Small intestine (tissue), 7 donors: ENCODE data around the gene SPAG16. TPM values are rescaled to one million over a fixed set of nuclear protein-coding genes. Genes with fewer than 3 reads are reported as not detected.
A peak's percentile ranks its signal among the peaks of the same experiment; 100 is the strongest.

Experiments used
- DNase-seq, 2 donors: peaks; one replicate each; pipeline versions ENCODE4 v3.0.0 to v3.0.0-alpha.2; 2013
- FAIRE-seq: peaks from 2 replicates; lab custom pipeline; 2012; peaks lifted over from hg19 to GRCh38; lab: Jason Lieb, UNC
- H3K27ac ChIP-seq, 3 donors: one replicate each; pipeline ENCODE4 v1.5.1; 2013; ENCODE audit warnings: low read length in 2 of 3, mild to moderate bottlenecking in 2 of 3, control low read depth in 1 of 3, inconsistent platforms in 1 of 3, low read depth in 1 of 3, moderate library complexity in 1 of 3
- H3K27me3 ChIP-seq, 3 donors: one replicate each; pipeline ENCODE4 v1.6.1; 2013; ENCODE audit warnings: low read length in 3 of 3, inconsistent platforms in 1 of 3; ENCODE audit not compliant: control insufficient read depth in 3 of 3, insufficient read depth in 3 of 3
- H3K36me3 ChIP-seq, 3 donors: one replicate each; pipeline ENCODE4 v1.6.1; 2013; ENCODE audit warnings: low read length in 3 of 3, inconsistent platforms in 1 of 3, low read depth in 1 of 3, mild to moderate bottlenecking in 1 of 3, moderate library complexity in 1 of 3; ENCODE audit not compliant: control insufficient read depth in 3 of 3, insufficient read depth in 2 of 3
- H3K4me1 ChIP-seq, 3 donors: one replicate each; pipeline ENCODE4 v1.6.1; 2013; ENCODE audit warnings: low read length in 2 of 3, inconsistent platforms in 1 of 3, low read depth in 1 of 3, mild to moderate bottlenecking in 1 of 3, moderate library complexity in 1 of 3; ENCODE audit not compliant: control insufficient read depth in 3 of 3, insufficient read depth in 2 of 3
- H3K4me3 ChIP-seq, 3 donors: one replicate each; pipeline ENCODE4 v1.5.1; 2013; ENCODE audit warnings: low read length in 3 of 3, control low read depth in 1 of 3, inconsistent platforms in 1 of 3, low read depth in 1 of 3, mild to moderate bottlenecking in 1 of 3, moderate library complexity in 1 of 3
- H3K9me3 ChIP-seq, 2 donors: one replicate each; pipeline ENCODE4 v1.6.1; 2013; ENCODE audit warnings: low read depth in 1 of 2, low read length in 1 of 2; ENCODE audit not compliant: control insufficient read depth in 2 of 2, insufficient read depth in 1 of 2
- WGBS, 3 donors: extraction: QIAGEN DNeasy Blood & Tissue Kit; methylation state at CpG; one replicate each; pipeline ENCODE4 v1.1.7; 2013; 5-methylcytosine and 5-hydroxymethylcytosine counted together
- polyA plus RNA-seq, 4 donors: library from polyadenylated mRNA; stranded (reverse) in 3 of 4; unstranded in 1 of 4; fragments of 200-250 nt in 3 of 4; fragments of 120-200 nt in 1 of 4; gene quantifications; one replicate each; pipeline versions ENCODE4 v1.2.1 to v1.2.3, GENCODE V29; 2013
- donor health status: healthy with polysubstance abuse.
- donor health status: control.
- donor health status: control.
- donor health status: Bipolar disorder and iron deficiency.
- donor health status: healthy.

SPAG16 gene
- polyA plus RNA-seq, 4 donors: 15.4 to 52.5 (median 18.9) TPM

DNA sequence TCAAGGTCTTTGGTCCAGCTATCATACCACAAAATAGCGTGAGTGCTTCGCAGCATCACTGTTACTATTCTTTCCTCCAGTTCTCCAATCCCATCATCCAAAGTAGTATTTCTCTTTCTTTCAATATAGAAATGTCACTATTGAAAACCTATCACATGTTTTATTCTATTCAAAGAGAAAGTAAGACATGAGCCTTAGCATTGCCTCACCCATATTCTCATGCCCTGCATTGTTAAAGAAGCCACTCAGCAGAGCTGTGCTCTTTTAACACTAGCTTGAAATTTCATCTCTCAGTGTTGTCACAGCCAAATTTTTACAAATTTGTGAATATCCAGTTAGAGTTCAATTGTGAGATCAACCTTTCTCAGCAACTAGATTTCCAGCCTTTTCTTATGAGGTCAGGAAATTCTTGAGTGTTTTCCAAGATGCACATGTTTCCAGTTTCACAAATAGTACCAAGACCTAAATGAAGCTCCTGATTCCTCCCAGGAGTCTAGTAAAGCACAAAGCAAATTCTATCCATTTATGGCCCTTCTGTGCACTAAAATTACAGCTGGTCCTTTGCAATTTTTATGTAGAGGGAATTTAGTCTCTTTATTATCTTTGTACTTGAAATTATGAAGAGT lies 343.7 kb downstream of the SPAG16 start:
- Histone ChIP-seq H3K4me3 (no peak overlapping the region), H3K4me1 (peaks cover 0 to 5% (median 0%) of the 10 kb centered on the region in 3 donors), H3K27me3 (no peaks in the 10 kb centered on the region), H3K9me3 (no peaks in the 10 kb centered on the region), H3K36me3 (no peaks in the 10 kb centered on the region), H3K27ac (no peak overlapping the region)
- DNase-seq (no peak), FAIRE-seq (no peak)
- 91 to 98% (median 97%) methylated on average over 2 of the region's 2 CpGs for WGBS, 3 donors

DNA sequence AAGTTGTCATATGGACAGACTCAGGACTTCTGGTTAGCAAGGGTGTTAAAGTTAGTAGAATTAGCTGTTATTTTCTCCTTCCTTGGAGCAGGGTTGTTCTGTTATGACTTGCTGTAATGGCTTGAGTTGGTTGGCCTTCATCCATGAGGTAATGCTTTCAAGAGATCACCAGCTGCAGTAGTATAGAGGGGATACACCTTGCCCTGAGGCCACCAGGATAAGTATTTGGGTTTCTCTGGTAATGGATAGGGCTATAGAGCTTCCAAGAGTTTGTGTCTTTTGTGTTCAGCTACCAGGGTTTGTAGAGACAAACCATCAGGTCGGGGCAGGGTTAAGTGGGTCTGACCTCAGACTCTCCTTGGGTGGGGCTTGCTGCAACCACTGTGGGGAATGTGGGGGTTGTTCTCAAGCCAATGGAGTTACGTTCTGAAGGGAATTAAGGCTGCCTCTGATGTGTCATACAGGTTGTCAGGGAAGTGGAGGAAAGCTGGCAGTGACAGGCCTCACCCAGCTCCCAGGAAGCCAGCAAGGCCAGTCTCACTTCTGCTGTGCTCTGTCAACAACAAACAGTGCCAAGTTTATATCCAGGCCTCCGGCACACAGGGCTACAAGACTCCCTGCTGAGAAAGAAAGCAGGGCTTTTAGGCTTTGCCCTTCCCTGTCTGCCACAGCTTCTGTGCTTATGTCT lies 356.6 kb downstream of the SPAG16 start:
- WGBS, 3 donors: 35 to 47% (median 38%) methylated on average over 3 of the region's 3 CpGs
- Histone ChIP-seq H3K4me1 (no peaks in the 10 kb centered on the region), H3K36me3 (no peaks in the 10 kb centered on the region), H3K4me3 (no peak overlapping the region), H3K27me3 (no peaks in the 10 kb centered on the region), H3K27ac (no peak overlapping the region), H3K9me3 (peaks cover 0 to 10% of the 10 kb centered on the region in 2 donors)
- FAIRE-seq: no peak
- peak in 1 of 2 donors; percentile 1 for DNase-seq

DNA sequence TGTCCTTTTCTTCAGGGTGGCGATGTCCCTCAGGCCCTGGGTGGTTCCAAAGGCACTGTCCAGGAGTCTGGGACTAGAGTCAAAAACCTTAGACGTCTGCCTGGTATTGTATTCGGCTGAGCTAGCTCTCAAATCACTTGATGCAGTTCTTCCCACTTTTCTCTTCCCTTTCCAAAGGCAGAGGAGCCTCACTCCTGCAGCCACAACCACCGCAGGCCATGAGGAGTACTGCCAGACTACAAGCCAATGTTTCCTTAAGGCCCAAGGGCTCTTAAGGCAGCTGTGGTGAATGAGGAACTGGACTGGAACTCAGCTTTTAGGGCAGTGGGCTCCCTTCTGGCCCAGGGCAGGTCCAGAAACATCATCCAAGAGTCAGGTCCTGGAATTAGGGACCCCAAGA lies 360.7 kb downstream of the SPAG16 start:
- FAIRE-seq (no peak), DNase-seq (no peak)
- no peaks in the 10 kb centered on the region for H3K4me1 ChIP-seq
- H3K9me3 ChIP-seq: peaks cover 0 to 10% of the 10 kb centered on the region in 2 donors
- no peak overlapping the region for H3K27ac ChIP-seq
- H3K27me3 ChIP-seq: no peaks in the 10 kb centered on the region
- no peaks in the 10 kb centered on the region for H3K36me3 ChIP-seq
- no peak overlapping the region for H3K4me3 ChIP-seq
- 77 to 88% (median 85%) methylated on average over 4 of the region's 4 CpGs for WGBS, 3 donors

DNA sequence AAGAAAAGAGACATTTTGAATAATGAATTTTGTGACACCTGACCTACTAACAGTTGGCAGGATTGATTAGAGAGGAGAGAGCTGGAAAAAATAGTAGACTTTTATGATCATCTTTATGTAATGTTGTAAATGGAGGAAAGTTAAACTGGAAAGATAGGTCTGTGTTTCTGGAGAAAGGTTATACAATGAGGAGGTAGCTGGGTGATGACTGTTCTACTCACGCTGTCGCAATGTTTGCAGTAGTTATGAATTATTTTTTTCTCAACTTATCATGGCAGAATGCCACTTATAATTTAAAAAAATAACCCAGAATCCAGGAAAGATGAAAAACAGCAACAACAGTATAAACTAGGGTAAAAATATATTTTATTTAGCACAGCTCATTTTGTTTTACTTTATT lies 364.9 kb downstream of the SPAG16 start:
- WGBS, 3 donors: 44 to 72% (median 53%) methylated on average over 2 of the region's 2 CpGs
- FAIRE-seq (no peak), DNase-seq (peak in 1 of 2 donors; percentile 12)
- Histone ChIP-seq H3K4me1 (no peaks in the 10 kb centered on the region), H3K27me3 (no peaks in the 10 kb centered on the region), H3K4me3 (no peak overlapping the region), H3K36me3 (no peaks in the 10 kb centered on the region), H3K9me3 (no peaks in the 10 kb centered on the region), H3K27ac (no peak overlapping the region)

DNA sequence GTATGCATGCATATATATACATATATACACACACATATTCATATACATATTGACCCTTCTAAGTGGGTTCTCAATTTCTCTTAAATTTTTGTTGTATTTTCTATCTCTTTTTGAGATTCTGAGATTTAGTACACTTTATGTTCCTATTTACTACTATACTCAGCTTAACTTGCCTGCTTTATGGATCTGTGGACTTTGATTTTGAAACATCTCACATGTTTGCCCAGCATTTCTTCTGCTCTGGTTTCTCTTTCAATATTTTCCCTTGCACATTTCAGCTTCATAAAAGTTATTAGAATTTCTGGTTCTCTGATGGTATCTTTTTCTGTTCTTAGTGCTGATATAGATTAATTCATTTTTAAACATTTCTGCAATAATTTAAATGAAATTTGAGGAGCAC lies 380.6 kb downstream of the SPAG16 start:
- Histone ChIP-seq H3K27me3 (no peaks in the 10 kb centered on the region), H3K36me3 (no peaks in the 10 kb centered on the region), H3K9me3 (peaks cover 0 to 23% of the 10 kb centered on the region in 2 donors), H3K4me3 (no peak overlapping the region), H3K27ac (peak overlapping the region in 1 of 3 donors; percentile 52), H3K4me1 (peaks cover 0 to 3% (median 0%) of the 10 kb centered on the region in 3 donors)
- peak; percentile 4 to 69 for DNase-seq
- FAIRE-seq: no peak

DNA sequence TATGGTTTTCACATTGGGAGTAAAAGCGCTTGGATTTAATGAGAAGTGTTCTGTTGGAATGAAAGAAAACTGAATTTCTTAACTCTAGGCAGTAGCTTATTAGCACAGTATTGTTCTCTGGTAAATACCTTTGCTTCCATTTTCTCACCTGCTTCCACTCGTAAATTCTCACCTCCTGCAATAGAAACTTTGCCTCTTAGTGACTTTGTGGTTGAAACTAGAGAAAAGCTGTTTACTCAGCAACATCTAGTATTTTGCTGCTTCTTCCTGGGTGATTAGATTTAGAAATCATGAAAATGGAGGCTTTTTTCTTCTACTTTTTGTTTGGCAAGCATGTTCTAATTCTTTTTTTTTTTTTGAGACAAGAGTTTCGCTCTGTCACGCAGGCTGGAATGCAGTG lies 385.4 kb downstream of the SPAG16 start:
- H3K4me1 ChIP-seq: no peaks in the 10 kb centered on the region
- H3K9me3 ChIP-seq: peaks cover 0 to 23% of the 10 kb centered on the region in 2 donors
- H3K27me3 ChIP-seq: no peaks in the 10 kb centered on the region
- no peak overlapping the region for H3K4me3 ChIP-seq
- WGBS, 3 donors: 83 to 86% (median 85%) methylated on average over 4 of the region's 4 CpGs
- FAIRE-seq (no peak), DNase-seq (no peak)
- H3K36me3 ChIP-seq: no peaks in the 10 kb centered on the region
- H3K27ac ChIP-seq: no peak overlapping the region

DNA sequence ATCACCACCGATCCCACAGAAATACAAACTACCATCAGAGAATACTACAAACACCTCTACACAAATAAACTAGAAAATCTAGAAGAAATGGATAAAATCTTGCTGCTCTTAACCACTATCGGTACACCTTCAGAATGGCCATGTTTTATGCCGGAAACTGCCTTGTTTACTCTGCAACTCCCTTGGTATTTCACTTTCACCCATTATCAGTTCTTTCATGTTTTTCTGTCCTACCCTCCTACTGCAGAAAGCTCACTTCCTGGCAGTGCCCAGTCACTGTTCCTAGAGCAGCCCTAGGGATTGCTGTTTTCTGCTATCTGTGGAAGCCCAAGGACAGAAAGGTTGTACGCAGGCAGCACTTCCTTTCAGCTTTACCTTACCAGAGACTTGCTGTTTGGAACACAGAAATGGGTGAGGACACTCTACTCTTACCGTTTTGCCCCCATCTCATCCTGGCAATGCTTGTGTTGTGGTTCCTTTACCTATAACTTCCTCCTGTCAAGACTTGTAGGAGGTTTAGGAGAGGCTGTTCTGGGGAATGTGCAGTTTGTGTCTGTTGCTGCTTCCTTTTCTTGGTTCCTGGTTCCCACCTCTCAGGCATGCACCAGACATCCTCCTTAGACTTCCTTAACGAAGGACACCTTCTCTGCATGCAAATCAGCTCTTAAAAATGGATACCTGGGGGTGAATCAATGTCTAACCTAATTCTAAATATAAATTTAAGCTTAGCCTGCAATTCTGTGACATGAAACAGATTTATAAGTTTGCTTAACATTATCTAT lies 394.4 kb downstream of the SPAG16 start:
- Histone ChIP-seq H3K27ac (no peak overlapping the region), H3K36me3 (no peaks in the 10 kb centered on the region), H3K4me1 (no peaks in the 10 kb centered on the region), H3K4me3 (no peak overlapping the region), H3K27me3 (no peaks in the 10 kb centered on the region), H3K9me3 (peaks cover 0 to 9% of the 10 kb centered on the region in 2 donors)
- DNase-seq (no peak), FAIRE-seq (no peak)
- 61 to 72% (median 68%) methylated on average over 5 to 6 of the region's 6 CpGs for WGBS, 3 donors

DNA sequence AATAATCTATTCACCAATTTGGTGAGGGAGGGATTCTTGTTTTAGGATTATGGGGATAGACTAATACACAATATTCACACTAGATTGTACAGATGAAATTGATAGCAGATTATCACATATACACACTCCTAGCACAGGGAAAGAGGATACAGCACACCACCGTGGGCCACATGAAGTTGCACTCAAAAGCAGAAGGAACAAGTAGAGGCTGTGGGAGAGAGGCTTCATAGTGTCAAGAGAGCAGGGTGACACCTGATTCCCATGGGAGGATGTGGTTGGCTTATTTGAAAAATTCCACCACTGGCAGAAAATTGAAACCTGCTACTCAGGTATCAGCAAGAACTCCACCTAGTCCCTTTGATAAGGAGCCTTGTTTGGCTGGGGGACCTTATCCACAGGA lies 395.6 kb downstream of the SPAG16 start:
- 63 to 74% (median 64%) methylated on average over 1 of the region's 1 CpG for WGBS, 3 donors
- Histone ChIP-seq H3K27ac (no peak overlapping the region), H3K9me3 (peaks cover 0 to 9% of the 10 kb centered on the region in 2 donors), H3K27me3 (no peaks in the 10 kb centered on the region), H3K36me3 (no peaks in the 10 kb centered on the region), H3K4me1 (peaks cover 0 to 1% (median 0%) of the 10 kb centered on the region in 3 donors), H3K4me3 (no peak overlapping the region)
- DNase-seq (no peak), FAIRE-seq (no peak)
